ENCODE measurements around the gene ETV5. TPM values are rescaled to one million over a fixed set of nuclear protein-coding genes. Genes with fewer than 3 reads are reported as not detected.

ETV5 gene
- polyA plus RNA-seq, 2 donors, result 1.0 to 2.0 TPM

DNA sequence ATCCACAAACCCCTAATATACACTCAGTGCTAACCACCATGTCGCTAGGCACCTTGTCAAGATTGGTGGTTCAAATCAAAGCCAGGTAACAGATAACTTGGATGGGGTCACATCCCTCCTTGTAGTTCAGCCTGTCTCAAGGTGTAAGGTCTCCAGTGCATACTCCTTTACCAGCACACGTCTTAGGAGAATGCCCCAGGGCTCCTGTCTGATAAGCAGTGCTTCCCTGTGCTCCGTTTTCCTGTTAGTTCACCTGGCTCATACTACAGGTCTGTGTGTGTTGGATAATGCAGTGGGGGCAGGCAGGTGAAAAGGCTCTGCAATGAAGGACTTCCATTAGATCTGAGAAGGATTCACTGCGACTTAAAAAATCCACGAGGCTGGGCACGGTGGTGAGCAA, 50.7 kb downstream of the ETV5 start:
- Histone ChIP-seq H3K4me3 (ENCODE audit: low read depth in 1 of 2, low read length in 2 of 2) (no peak overlapping the region), H3K27ac (ENCODE audit: low read depth in 2 of 2, low read length in 1 of 2) (no peak overlapping the region), H3K4me1 (ENCODE audit: control insufficient read depth in 2 of 2, insufficient read depth in 2 of 2, low read length in 1 of 2) (no peaks in the 10 kb centered on the region), H3K36me3 (ENCODE audit: control insufficient read depth in 2 of 2, insufficient read depth in 2 of 2, low read length in 1 of 2) (peaks cover 0 to 3% of the 10 kb centered on the region in 2 donors), H3K9me3 (ENCODE audit: control insufficient read depth in 2 of 2, insufficient read depth in 1 of 2, low read depth in 1 of 2, low read length in 1 of 2) (no peaks in the 10 kb centered on the region), H3K27me3 (ENCODE audit: control insufficient read depth in 1 of 2, insufficient read depth in 2 of 2, low read length in 2 of 2) (no peaks in the 10 kb centered on the region)
- 90 to 92% methylated on average over 6 of the region's 6 CpGs for WGBS, 2 donors

DNA sequence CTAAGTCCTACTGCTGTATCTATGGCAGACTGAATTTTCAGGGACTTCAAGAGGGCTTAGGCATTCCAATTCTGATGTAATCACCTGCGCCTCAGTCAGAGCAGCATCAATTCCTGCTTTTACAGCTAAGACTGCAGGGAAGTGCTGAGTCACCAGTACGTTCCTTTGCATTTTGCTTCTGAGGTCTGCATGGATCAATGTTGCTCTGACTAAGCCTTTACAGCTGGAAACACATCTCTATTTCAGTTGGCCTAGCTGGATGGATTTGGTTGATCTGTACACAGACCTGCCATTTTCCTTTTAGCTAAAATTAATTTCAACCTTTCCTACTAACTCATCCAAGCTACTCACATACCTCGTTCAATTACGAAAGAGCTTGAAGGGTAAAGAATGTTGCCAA, 51.3 kb downstream of the ETV5 start:
- H3K27me3 ChIP-seq (ENCODE audit: control insufficient read depth in 1 of 2, insufficient read depth in 2 of 2, low read length in 2 of 2), result no peaks in the 10 kb centered on the region
- peaks cover 0 to 3% of the 10 kb centered on the region in 2 donors for H3K36me3 ChIP-seq (ENCODE audit: control insufficient read depth in 2 of 2, insufficient read depth in 2 of 2, low read length in 1 of 2)
- 81 to 87% methylated on average over 4 of the region's 4 CpGs for WGBS, 2 donors
- no peaks in the 10 kb centered on the region for H3K9me3 ChIP-seq (ENCODE audit: control insufficient read depth in 2 of 2, insufficient read depth in 1 of 2, low read depth in 1 of 2, low read length in 1 of 2)
- no peaks in the 10 kb centered on the region for H3K4me1 ChIP-seq (ENCODE audit: control insufficient read depth in 2 of 2, insufficient read depth in 2 of 2, low read length in 1 of 2)
- H3K27ac ChIP-seq (ENCODE audit: low read depth in 2 of 2, low read length in 1 of 2), result no peak overlapping the region
- H3K4me3 ChIP-seq (ENCODE audit: low read depth in 1 of 2, low read length in 2 of 2), result no peak overlapping the region

GRCh38 chr3:186054792-186055352, 54.0 kb downstream of the ETV5 start:
- Histone ChIP-seq H3K4me3 (ENCODE audit: low read depth in 1 of 2, low read length in 2 of 2) (no peak overlapping the region), H3K36me3 (ENCODE audit: control insufficient read depth in 2 of 2, insufficient read depth in 2 of 2, low read length in 1 of 2) (peaks cover 0 to 3% of the 10 kb centered on the region in 2 donors), H3K4me1 (ENCODE audit: control insufficient read depth in 2 of 2, insufficient read depth in 2 of 2, low read length in 1 of 2) (no peaks in the 10 kb centered on the region), H3K27me3 (ENCODE audit: control insufficient read depth in 1 of 2, insufficient read depth in 2 of 2, low read length in 2 of 2) (no peaks in the 10 kb centered on the region), H3K27ac (ENCODE audit: low read depth in 2 of 2, low read length in 1 of 2) (no peak overlapping the region), H3K9me3 (ENCODE audit: control insufficient read depth in 2 of 2, insufficient read depth in 1 of 2, low read depth in 1 of 2, low read length in 1 of 2) (no peaks in the 10 kb centered on the region)
- WGBS, 2 donors, result 76 to 86% methylated on average over 8 of the region's 8 CpGs

GRCh38 chr3:186053954-186054791, 54.7 kb downstream of the ETV5 start:
- no peaks in the 10 kb centered on the region for H3K4me1 ChIP-seq (ENCODE audit: control insufficient read depth in 2 of 2, insufficient read depth in 2 of 2, low read length in 1 of 2)
- no peak overlapping the region for H3K27ac ChIP-seq (ENCODE audit: low read depth in 2 of 2, low read length in 1 of 2)
- 84 to 85% methylated on average over 12 of the region's 12 CpGs for WGBS, 2 donors
- no peaks in the 10 kb centered on the region for H3K9me3 ChIP-seq (ENCODE audit: control insufficient read depth in 2 of 2, insufficient read depth in 1 of 2, low read depth in 1 of 2, low read length in 1 of 2)
- no peaks in the 10 kb centered on the region for H3K27me3 ChIP-seq (ENCODE audit: control insufficient read depth in 1 of 2, insufficient read depth in 2 of 2, low read length in 2 of 2)
- no peak overlapping the region for H3K4me3 ChIP-seq (ENCODE audit: low read depth in 1 of 2, low read length in 2 of 2)
- peaks cover 0 to 3% of the 10 kb centered on the region in 2 donors for H3K36me3 ChIP-seq (ENCODE audit: control insufficient read depth in 2 of 2, insufficient read depth in 2 of 2, low read length in 1 of 2)

DNA sequence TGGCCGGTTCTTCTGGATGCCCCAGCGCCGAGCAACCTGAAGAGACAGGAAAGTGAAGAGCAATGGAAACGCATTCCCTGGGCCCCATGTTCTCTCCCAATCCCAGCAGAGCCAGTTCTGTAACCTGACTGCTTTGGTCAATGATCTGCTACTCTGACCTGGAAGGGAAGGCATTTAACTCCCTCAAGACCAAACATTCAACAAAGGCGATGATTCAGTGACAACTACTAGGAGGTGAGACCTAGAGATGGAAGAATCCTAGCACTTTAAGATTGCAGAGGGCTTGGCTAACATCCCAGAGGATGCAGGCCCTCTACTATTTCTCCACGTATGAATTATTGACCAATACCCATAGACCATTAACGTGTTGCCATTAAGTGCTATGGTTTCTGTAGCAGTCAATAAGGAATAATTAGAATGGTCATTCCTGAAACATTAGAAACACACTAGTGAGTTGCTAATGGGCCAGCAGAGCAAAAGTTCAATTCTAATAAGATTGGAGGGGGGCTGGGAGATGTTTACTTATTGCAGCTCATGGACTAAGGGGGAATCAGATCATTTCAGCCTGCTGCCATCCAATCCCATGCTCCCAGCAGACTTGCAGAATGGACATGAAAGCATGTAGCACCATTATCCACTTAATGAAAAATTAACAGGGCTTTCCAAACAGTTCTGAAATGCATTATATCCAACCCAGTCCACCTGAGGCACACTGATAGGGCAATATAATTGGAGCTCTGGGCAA, 56.6 kb downstream of the ETV5 start:
- no peaks in the 10 kb centered on the region for H3K27me3 ChIP-seq (ENCODE audit: control insufficient read depth in 1 of 2, insufficient read depth in 2 of 2, low read length in 2 of 2)
- no peak overlapping the region for H3K27ac ChIP-seq (ENCODE audit: low read depth in 2 of 2, low read length in 1 of 2)
- no peak overlapping the region for H3K4me3 ChIP-seq (ENCODE audit: low read depth in 1 of 2, low read length in 2 of 2)
- no peaks in the 10 kb centered on the region for H3K9me3 ChIP-seq (ENCODE audit: control insufficient read depth in 2 of 2, insufficient read depth in 1 of 2, low read depth in 1 of 2, low read length in 1 of 2)
- 88 to 89% methylated on average over 7 of the region's 7 CpGs for WGBS, 2 donors
- H3K36me3 ChIP-seq (ENCODE audit: control insufficient read depth in 2 of 2, insufficient read depth in 2 of 2, low read length in 1 of 2), result peaks cover 0 to 8% of the 10 kb centered on the region in 2 donors
- H3K4me1 ChIP-seq (ENCODE audit: control insufficient read depth in 2 of 2, insufficient read depth in 2 of 2, low read length in 1 of 2), result no peaks in the 10 kb centered on the region

DNA sequence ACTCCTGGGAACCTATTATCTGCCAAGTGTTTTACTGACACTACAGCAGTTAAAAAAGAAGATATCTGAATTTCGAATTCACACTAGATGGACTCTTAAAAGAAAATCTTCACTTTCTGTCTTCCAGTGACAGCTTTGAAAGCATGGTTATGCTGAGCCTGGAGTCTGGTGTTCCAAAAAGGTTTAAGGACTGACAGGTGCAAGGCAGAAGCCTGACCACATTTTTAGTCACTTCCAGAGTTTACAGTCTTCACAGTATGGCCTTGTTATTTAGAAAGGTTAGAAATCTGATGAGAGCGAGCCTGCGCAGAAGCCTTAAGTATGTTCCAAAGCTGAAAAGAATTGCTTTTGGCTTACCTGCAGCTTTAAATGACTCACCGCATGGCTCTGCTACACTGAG, 59.9 kb downstream of the ETV5 start:
- WGBS, 2 donors, result 92 to 93% methylated on average over 4 of the region's 4 CpGs
- H3K4me1 ChIP-seq (ENCODE audit: control insufficient read depth in 2 of 2, insufficient read depth in 2 of 2, low read length in 1 of 2), result no peaks in the 10 kb centered on the region
- H3K27me3 ChIP-seq (ENCODE audit: control insufficient read depth in 1 of 2, insufficient read depth in 2 of 2, low read length in 2 of 2), result no peaks in the 10 kb centered on the region
- H3K27ac ChIP-seq (ENCODE audit: low read depth in 2 of 2, low read length in 1 of 2), result no peak overlapping the region
- no peaks in the 10 kb centered on the region for H3K9me3 ChIP-seq (ENCODE audit: control insufficient read depth in 2 of 2, insufficient read depth in 1 of 2, low read depth in 1 of 2, low read length in 1 of 2)
- H3K4me3 ChIP-seq (ENCODE audit: low read depth in 1 of 2, low read length in 2 of 2), result no peak overlapping the region
- peaks cover 0 to 5% of the 10 kb centered on the region in 2 donors for H3K36me3 ChIP-seq (ENCODE audit: control insufficient read depth in 2 of 2, insufficient read depth in 2 of 2, low read length in 1 of 2)

DNA sequence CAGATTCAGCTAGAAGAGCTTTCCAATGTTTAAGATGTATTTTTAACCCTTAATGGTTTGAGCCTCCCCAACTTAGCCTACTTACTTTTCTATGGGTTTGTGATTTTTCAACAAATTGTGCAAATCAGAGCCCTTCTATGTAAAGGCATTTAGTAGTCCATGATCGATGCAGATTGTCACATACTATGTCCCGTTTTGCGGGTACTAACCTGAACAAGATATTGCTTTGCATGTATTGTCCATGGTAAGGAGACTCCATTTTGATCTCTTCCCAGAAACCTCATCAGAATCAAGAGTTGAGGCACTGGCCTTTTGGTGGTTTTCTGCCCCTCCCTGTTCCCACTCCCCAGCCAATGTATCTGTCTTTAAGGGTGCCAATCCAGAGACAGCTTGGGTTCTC, 60.8 kb downstream of the ETV5 start:
- H3K9me3 ChIP-seq (ENCODE audit: control insufficient read depth in 2 of 2, insufficient read depth in 1 of 2, low read depth in 1 of 2, low read length in 1 of 2), result no peaks in the 10 kb centered on the region
- no peaks in the 10 kb centered on the region for H3K27me3 ChIP-seq (ENCODE audit: control insufficient read depth in 1 of 2, insufficient read depth in 2 of 2, low read length in 2 of 2)
- H3K4me3 ChIP-seq (ENCODE audit: low read depth in 1 of 2, low read length in 2 of 2), result no peak overlapping the region
- H3K4me1 ChIP-seq (ENCODE audit: control insufficient read depth in 2 of 2, insufficient read depth in 2 of 2, low read length in 1 of 2), result no peaks in the 10 kb centered on the region
- 94 to 96% methylated on average over 3 of the region's 3 CpGs for WGBS, 2 donors
- peaks cover 0 to 5% of the 10 kb centered on the region in 2 donors for H3K36me3 ChIP-seq (ENCODE audit: control insufficient read depth in 2 of 2, insufficient read depth in 2 of 2, low read length in 1 of 2)
- no peak overlapping the region for H3K27ac ChIP-seq (ENCODE audit: low read depth in 2 of 2, low read length in 1 of 2)

- Histone ChIP-seq H3K27me3 (ENCODE audit: control insufficient read depth in 1 of 2, insufficient read depth in 2 of 2, low read length in 2 of 2) (no peaks in the 10 kb centered on the region), H3K27ac (ENCODE audit: low read depth in 2 of 2, low read length in 1 of 2) (no peak overlapping the region), H3K9me3 (ENCODE audit: control insufficient read depth in 2 of 2, insufficient read depth in 1 of 2, low read depth in 1 of 2, low read length in 1 of 2) (no peaks in the 10 kb centered on the region), H3K4me3 (ENCODE audit: low read depth in 1 of 2, low read length in 2 of 2) (no peak overlapping the region), H3K4me1 (ENCODE audit: control insufficient read depth in 2 of 2, insufficient read depth in 2 of 2, low read length in 1 of 2) (no peaks in the 10 kb centered on the region), H3K36me3 (ENCODE audit: control insufficient read depth in 2 of 2, insufficient read depth in 2 of 2, low read length in 1 of 2) (peaks cover 0 to 5% of the 10 kb centered on the region in 2 donors)
- 77 to 89% methylated on average over 5 of the region's 5 CpGs for WGBS, 2 donors
Observed at GRCh38 chr3:186046838-186047237, 62.1 kb downstream of the ETV5 start.

DNA sequence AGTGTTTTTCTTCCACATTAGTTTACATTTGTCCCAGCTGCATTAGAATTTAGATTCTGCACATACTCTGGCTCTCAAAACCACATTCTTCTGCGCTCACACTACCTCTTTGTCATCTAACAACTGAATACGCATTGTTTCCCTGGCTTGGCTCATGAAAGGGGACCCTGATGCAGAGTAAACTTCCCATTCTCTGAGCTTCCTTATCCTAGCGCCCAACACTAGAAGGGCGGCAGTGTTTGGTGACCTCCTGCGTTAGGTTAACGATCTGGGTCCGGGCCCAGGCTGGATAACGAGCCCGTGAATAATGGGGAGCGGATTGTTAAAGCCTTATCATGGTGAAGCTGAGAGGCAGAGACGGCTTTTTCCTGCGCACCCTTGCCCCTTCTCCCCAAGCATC, 63.9 kb downstream of the ETV5 start:
- H3K27me3 ChIP-seq (ENCODE audit: control insufficient read depth in 1 of 2, insufficient read depth in 2 of 2, low read length in 2 of 2), result no peaks in the 10 kb centered on the region
- no peak overlapping the region for H3K27ac ChIP-seq (ENCODE audit: low read depth in 2 of 2, low read length in 1 of 2)
- WGBS, 2 donors, result 61 to 70% methylated on average over 12 of the region's 12 CpGs
- no peaks in the 10 kb centered on the region for H3K9me3 ChIP-seq (ENCODE audit: control insufficient read depth in 2 of 2, insufficient read depth in 1 of 2, low read depth in 1 of 2, low read length in 1 of 2)
- no peak overlapping the region for H3K4me3 ChIP-seq (ENCODE audit: low read depth in 1 of 2, low read length in 2 of 2)
- H3K4me1 ChIP-seq (ENCODE audit: control insufficient read depth in 2 of 2, insufficient read depth in 2 of 2, low read length in 1 of 2), result no peaks in the 10 kb centered on the region
- H3K36me3 ChIP-seq (ENCODE audit: control insufficient read depth in 2 of 2, insufficient read depth in 2 of 2, low read length in 1 of 2), result peaks cover 0 to 5% of the 10 kb centered on the region in 2 donors

All from esophagus (tissue), 2 donors.